ENCODE measurements around the gene NRP1.

NRP1 gene

GRCh38 chr10:33298110-33298509 lies 36.4 kb downstream of the NRP1 start:
- Histone ChIP-seq H3K9me3 (no peaks in the 10 kb centered on the region), H3K4me3 (ENCODE audit: low read depth in 1 of 2, low read length in 1 of 2) (no peak overlapping the region), H3K27ac (no peak overlapping the region), H3K27me3 (peaks cover 4% of the 10 kb centered on the region), H3K36me3 (no peaks in the 10 kb centered on the region), H3K4me1 (ENCODE audit: control insufficient read depth in 1 of 2, insufficient read depth in 1 of 2, low read depth in 1 of 2, low read length in 1 of 2) (no peaks in the 10 kb centered on the region)
- no peak for TF ChIP-seq CTCF (IDR thresholded peaks at IDR 0.05)

- TF ChIP-seq CTCF (IDR thresholded peaks at IDR 0.05) = no peak
- Histone ChIP-seq H3K4me1 (ENCODE audit: control insufficient read depth in 1 of 2, insufficient read depth in 1 of 2, low read depth in 1 of 2, low read length in 1 of 2) (no peaks in the 10 kb centered on the region), H3K9me3 (no peaks in the 10 kb centered on the region), H3K27ac (no peak overlapping the region), H3K27me3 (peaks cover 4% of the 10 kb centered on the region), H3K36me3 (no peaks in the 10 kb centered on the region), H3K4me3 (ENCODE audit: low read depth in 1 of 2, low read length in 1 of 2) (no peak overlapping the region)
These were observed 38.6 kb downstream of the NRP1 start for GRCh38 chr10:33295851-33296250.

- peaks cover 10% of the 10 kb centered on the region for H3K27me3 ChIP-seq
- TF ChIP-seq CTCF (IDR thresholded peaks at IDR 0.05) = no peak
- H3K9me3 ChIP-seq = no peaks in the 10 kb centered on the region
- H3K36me3 ChIP-seq = no peaks in the 10 kb centered on the region
- H3K27ac ChIP-seq = no peak overlapping the region
- no peaks in the 10 kb centered on the region for H3K4me1 ChIP-seq (ENCODE audit: control insufficient read depth in 1 of 2, insufficient read depth in 1 of 2, low read depth in 1 of 2, low read length in 1 of 2)
- no peak overlapping the region for H3K4me3 ChIP-seq (ENCODE audit: low read depth in 1 of 2, low read length in 1 of 2)
These were observed 40.8 kb downstream of the NRP1 start for GRCh38 chr10:33293531-33294170.

GRCh38 chr10:33293076-33293475 lies 41.4 kb downstream of the NRP1 start:
- Histone ChIP-seq H3K4me3 (ENCODE audit: low read depth in 1 of 2, low read length in 1 of 2) (no peak overlapping the region), H3K9me3 (no peaks in the 10 kb centered on the region), H3K27ac (no peak overlapping the region), H3K27me3 (peaks cover 10% of the 10 kb centered on the region), H3K4me1 (ENCODE audit: control insufficient read depth in 1 of 2, insufficient read depth in 1 of 2, low read depth in 1 of 2, low read length in 1 of 2) (no peaks in the 10 kb centered on the region), H3K36me3 (no peaks in the 10 kb centered on the region)
- no peak for TF ChIP-seq CTCF (IDR thresholded peaks at IDR 0.05)

- H3K4me1 ChIP-seq (ENCODE audit: control insufficient read depth in 1 of 2, insufficient read depth in 1 of 2, low read depth in 1 of 2, low read length in 1 of 2) = no peaks in the 10 kb centered on the region
- no peak overlapping the region for H3K27ac ChIP-seq
- no peaks in the 10 kb centered on the region for H3K9me3 ChIP-seq
- no peaks in the 10 kb centered on the region for H3K36me3 ChIP-seq
- H3K4me3 ChIP-seq (ENCODE audit: low read depth in 1 of 2, low read length in 1 of 2) = no peak overlapping the region
- TF ChIP-seq CTCF (IDR thresholded peaks at IDR 0.05) = no peak
- H3K27me3 ChIP-seq = peaks cover 15% of the 10 kb centered on the region
These were observed 43.3 kb downstream of the NRP1 start for GRCh38 chr10:33291053-33291592.

Data from neutrophil (primary cell).